Muscle of leg (tissue), 16 donors: ENCODE results near the gene CD99L2. TPM values are rescaled to one million over a fixed set of nuclear protein-coding genes. Genes with fewer than 3 reads are reported as not detected.

Experiments
- DNase-seq: peaks from one replicate; pipeline ENCODE4 v3.0.0; 2013
- H3K27ac ChIP-seq: one replicate; pipeline ENCODE4 v1.5.1; 2013; ENCODE audit warnings: mild to moderate bottlenecking, low read length, control low read depth
- H3K27me3 ChIP-seq: one replicate; pipeline ENCODE4 v1.6.1; 2013; ENCODE audit warnings: low read length; ENCODE audit not compliant: control insufficient read depth, insufficient read depth
- H3K36me3 ChIP-seq: one replicate; pipeline ENCODE4 v1.6.1; 2013; ENCODE audit warnings: low read length; ENCODE audit not compliant: control insufficient read depth, insufficient read depth
- H3K4me1 ChIP-seq: one replicate; pipeline ENCODE4 v1.6.1; 2013; ENCODE audit warnings: low read length; ENCODE audit not compliant: control insufficient read depth, insufficient read depth
- H3K4me3 ChIP-seq: one replicate; pipeline ENCODE4 v1.5.1; 2013; ENCODE audit warnings: low read length, control low read depth
- H3K9me3 ChIP-seq: replicated peaks from 2 replicates; pipeline ENCODE4 v1.6.1; 2013; ENCODE audit warnings: low read depth, low read length; ENCODE audit not compliant: control insufficient read depth
- WGBS: methylation state at CpG from one replicate; pipeline ENCODE4 v1.1.5; 2013; ENCODE audit warnings: missing lambda C conversion rate; ENCODE audit not compliant: insufficient coverage; 5-methylcytosine and 5-hydroxymethylcytosine counted together
- long read RNA-seq, 11 donors: transcript quantifications; one replicate each; lab custom pipeline, GENCODE V29; 2026
- polyA plus RNA-seq, 8 donors: library from polyadenylated mRNA; unstranded; fragments of 120-200 nt; gene quantifications; one replicate each; pipeline versions ENCODE4 v1.2.1 to v1.2.3, GENCODE V29; 2013; ENCODE audit warnings: inconsistent platforms in 1 of 8, low replicate concordance in 1 of 8; ENCODE audit not compliant: insufficient read length in 8 of 8, insufficient read depth in 1 of 8
- total RNA-seq: library from RNA; stranded (reverse); fragments of 120-200 nt; gene quantifications from one replicate; pipeline ENCODE4 v1.2.4, GENCODE V29; 2013

CD99L2 gene, protein sequence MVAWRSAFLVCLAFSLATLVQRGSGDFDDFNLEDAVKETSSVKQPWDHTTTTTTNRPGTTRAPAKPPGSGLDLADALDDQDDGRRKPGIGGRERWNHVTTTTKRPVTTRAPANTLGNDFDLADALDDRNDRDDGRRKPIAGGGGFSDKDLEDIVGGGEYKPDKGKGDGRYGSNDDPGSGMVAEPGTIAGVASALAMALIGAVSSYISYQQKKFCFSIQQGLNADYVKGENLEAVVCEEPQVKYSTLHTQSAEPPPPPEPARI
- 23.0 TPM for total RNA-seq
- polyA plus RNA-seq = 10 to 100 TPM; 35.3 to 48.3 (median 42.1) TPM
- long read RNA-seq, donor 1, partial matches to known transcripts = 0 of 1 reads
- long read RNA-seq, donor 1, other reads (novel, unspliced or antisense) = 0 of 1 reads
- long read RNA-seq, donor 2 = 0 reads
- long read RNA-seq, donor 3, partial matches to known transcripts = 0 of 9 reads
- long read RNA-seq, donor 3, other reads (novel, unspliced or antisense) = 6 of 9 reads
- long read RNA-seq, donor 4, partial matches to known transcripts = 0 of 4 reads
- long read RNA-seq, donor 4, other reads (novel, unspliced or antisense) = 0 of 4 reads
- long read RNA-seq, donor 5, transcript CD99L2-203 (11 exons, 3,604 nt) = major isoform, 9 of 13 reads
- long read RNA-seq, donor 5, partial matches to known transcripts = 0 of 13 reads
- long read RNA-seq, donor 5, other reads (novel, unspliced or antisense) = 0 of 13 reads
- long read RNA-seq, donor 6, transcript CD99L2-203 (11 exons, 3,604 nt) = major isoform, 5 of 14 reads
- long read RNA-seq, donor 6, partial matches to known transcripts = 0 of 14 reads
- long read RNA-seq, donor 6, other reads (novel, unspliced or antisense) = 5 of 14 reads
- long read RNA-seq, donor 7, partial matches to known transcripts = 0 of 4 reads
- long read RNA-seq, donor 7, other reads (novel, unspliced or antisense) = 0 of 4 reads
- long read RNA-seq, donor 8, transcript CD99L2-203 (11 exons, 3,604 nt) = major isoform, 5 of 5 reads
- long read RNA-seq, donor 8, partial matches to known transcripts = 0 of 5 reads
- long read RNA-seq, donor 8, other reads (novel, unspliced or antisense) = 0 of 5 reads
- long read RNA-seq, donor 9, transcript CD99L2-203 (11 exons, 3,604 nt) = major isoform, 5 of 8 reads
- long read RNA-seq, donor 9, partial matches to known transcripts = 0 of 8 reads
- long read RNA-seq, donor 9, other reads (novel, unspliced or antisense) = 0 of 8 reads
- long read RNA-seq, donor 10, transcript CD99L2-203 (11 exons, 3,604 nt) = major isoform, 5 of 6 reads
- long read RNA-seq, donor 10, partial matches to known transcripts = 0 of 6 reads
- long read RNA-seq, donor 10, other reads (novel, unspliced or antisense) = 0 of 6 reads
- long read RNA-seq, donor 11, partial matches to known transcripts = 0 of 4 reads
- long read RNA-seq, donor 11, other reads (novel, unspliced or antisense) = 0 of 4 reads

DNA sequence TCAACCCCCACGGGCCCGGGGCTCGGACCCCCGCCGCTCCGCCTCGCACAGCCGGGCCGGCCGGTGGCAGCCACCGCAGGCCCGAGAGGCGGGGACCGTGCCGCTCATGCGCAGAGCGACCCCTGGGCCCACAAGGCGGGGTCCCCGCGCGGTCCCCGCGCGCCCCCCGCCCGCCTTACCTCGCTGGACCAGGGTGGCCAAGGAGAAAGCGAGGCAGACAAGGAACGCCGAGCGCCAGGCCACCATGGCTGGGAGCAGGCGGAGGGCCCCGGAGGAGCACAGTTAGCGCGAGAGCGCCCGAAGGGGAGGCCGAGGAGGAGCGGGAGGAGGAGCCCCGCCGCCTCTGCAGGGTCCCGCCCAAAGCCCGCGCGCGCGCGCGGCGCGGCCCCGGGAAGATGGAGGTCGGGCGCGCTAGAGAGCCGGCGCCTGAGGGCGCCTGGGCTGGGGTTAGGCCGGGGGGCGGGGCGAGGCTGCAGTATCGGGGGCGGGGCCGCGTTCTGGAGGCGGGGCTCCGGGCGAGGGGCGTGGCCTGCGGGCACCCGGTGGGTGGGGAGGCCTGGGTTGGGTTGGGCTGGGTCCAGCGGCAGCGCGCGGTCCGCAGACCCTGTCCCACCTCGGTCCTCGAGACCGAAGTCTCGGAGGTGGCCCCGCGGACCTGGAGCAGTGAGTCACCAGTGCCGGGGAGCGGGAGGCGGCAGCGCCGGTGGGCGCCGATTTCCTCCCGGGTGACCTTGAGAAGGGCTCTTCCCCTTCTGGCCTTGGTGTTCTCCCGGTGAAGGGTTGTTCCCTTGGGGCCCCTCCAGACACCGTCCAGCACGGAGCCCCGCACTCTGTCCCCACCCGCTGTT is at the start of gene CD99L2:
Gene CD99L2 (minus strand): TSS at position 326 of the 848 bp plus-strand sequence. CDS start 80 bp downstream, at position 246.
- Histone ChIP-seq H3K9me3 (no peaks in the 10 kb centered on the region), H3K4me3 (peak within 1 kb of the TSS; percentile 63), H3K27ac (peak within 1 kb of the TSS; percentile 76), H3K4me1 (no peaks in the 10 kb centered on the region), H3K27me3 (no peaks in the 10 kb centered on the region), H3K36me3 (no peaks in the 10 kb centered on the region)
- 24% methylated on average over 83 of the region's 95 CpGs for WGBS
- peak; percentile 95 for DNase-seq

DNA sequence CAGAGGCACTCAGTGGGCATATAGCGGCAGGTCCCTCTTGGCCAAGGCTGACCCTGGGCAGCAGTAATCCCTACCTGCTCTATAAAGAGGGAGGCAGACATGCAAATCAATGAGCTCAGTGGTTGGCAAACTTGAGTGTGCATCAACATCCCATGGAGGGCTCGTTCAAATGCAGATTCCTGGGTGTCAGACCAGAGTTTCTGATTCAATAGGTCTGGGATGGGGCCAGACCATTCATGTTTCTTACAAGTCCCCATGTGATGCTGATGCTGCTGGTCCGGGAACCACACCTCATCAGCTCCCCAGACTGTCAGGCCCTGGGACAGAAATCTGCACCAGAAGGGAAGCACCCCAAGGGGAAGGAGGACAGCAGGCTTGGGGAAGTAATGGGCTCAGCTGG is 45.8 kb upstream of the CD99L2 start:
- Histone ChIP-seq H3K36me3 (no peaks in the 10 kb centered on the region), H3K4me3 (no peak overlapping the region), H3K27ac (no peak overlapping the region), H3K4me1 (no peaks in the 10 kb centered on the region), H3K9me3 (no peaks in the 10 kb centered on the region), H3K27me3 (peaks cover 5% of the 10 kb centered on the region)
- 63% methylated on average over 2 of the region's 3 CpGs for WGBS
- DNase-seq = no peak

DNA sequence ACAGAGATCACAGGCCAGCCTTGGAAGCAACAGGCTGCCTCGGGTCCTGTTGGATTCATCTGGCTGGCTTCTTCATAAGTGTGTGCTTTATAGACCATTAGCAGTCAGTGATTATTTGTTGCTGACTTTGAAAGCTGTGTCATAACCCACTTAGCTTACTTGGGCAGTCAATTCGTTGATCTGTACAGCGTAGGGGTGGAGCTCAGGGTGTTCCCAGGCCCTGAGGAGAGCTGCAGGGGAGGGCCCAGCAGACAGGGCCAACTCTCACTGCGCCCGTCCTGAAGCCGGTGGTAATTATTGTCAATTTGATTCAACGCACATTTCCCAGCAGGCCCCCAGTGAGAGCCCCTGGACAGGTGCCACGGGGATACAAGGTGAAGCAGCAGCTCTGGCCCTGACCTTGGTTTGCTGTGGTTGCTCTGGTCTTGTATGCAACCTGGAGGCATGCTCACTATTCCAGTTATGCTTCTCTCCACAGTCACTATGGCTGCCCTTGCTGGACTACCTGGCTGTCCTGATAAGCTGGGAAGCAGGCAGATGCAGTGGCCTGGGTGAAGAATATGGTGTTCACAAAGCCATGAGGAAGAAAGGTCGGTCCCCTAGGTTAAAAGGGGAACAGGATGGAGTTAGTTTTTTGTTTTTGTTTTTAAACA is 44.6 kb upstream of the CD99L2 start:
- H3K36me3 ChIP-seq = no peaks in the 10 kb centered on the region
- peaks cover 5% of the 10 kb centered on the region for H3K27me3 ChIP-seq
- H3K9me3 ChIP-seq = no peaks in the 10 kb centered on the region
- 65% methylated on average over 5 of the region's 9 CpGs for WGBS
- H3K27ac ChIP-seq = no peak overlapping the region
- H3K4me1 ChIP-seq = no peaks in the 10 kb centered on the region
- H3K4me3 ChIP-seq = no peak overlapping the region
- DNase-seq = no peak

DNA sequence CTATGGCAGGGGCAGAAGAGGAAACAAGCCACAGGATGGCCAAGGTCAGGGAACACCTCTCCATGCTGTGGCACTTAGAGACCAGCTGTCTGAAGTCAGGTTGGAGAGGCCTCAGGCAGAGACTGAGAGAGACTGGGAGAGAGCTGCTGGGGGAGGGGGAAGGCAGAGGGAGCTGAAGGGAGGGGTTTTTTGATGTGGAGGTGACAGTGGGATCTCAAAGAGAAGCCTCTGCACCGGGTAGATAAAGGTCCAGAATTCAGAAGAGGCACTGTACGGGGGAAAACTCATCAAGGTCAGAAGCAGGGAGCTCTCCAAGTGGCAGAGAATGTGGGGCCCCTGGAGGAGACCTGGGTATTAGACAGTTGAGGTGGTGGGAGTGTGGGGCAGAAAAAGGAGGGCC is 43.1 kb upstream of the CD99L2 start:
- 18% methylated on average over 2 of the region's 2 CpGs for WGBS
- peaks cover 1% of the 10 kb centered on the region for H3K27me3 ChIP-seq
- no peak overlapping the region for H3K4me3 ChIP-seq
- H3K27ac ChIP-seq = no peak overlapping the region
- H3K36me3 ChIP-seq = no peaks in the 10 kb centered on the region
- H3K9me3 ChIP-seq = peaks cover 3% of the 10 kb centered on the region
- peaks cover 2% of the 10 kb centered on the region for H3K4me1 ChIP-seq
- DNase-seq = no peak

DNA sequence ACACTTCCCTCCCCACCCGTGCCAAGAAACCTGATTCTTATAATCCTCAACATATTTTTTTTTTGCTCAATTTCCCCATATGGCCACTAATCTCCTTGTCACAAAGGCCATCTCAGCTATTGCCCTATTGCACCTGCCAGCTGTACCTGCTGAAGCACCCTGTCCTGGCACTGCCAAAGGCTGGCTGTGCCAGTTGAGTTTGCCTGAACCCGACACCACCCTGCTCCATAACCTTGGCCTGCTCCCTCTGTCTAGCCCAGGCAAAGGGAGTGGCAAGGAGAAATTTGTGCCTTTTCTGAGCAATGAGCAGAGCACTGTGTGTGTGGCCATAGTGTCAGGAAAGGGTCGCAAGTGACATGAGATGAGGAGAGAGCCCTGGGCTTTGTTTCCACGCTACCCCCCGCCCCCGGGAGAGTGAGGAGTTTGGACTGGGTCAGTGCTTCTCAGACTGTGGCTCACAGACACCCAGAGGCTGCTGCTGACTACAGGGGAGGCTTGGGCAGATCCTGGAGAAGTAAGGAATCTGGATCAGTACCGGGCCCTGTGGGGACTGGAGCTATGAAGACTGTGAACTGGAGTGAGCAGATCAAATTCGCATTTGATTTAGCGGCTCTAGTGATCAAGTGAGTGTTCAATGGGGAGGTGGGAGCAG is 42.5 kb upstream of the CD99L2 start:
- DNase-seq = no peak
- Histone ChIP-seq H3K4me3 (no peak overlapping the region), H3K27ac (no peak overlapping the region), H3K9me3 (peaks cover 3% of the 10 kb centered on the region), H3K27me3 (no peaks in the 10 kb centered on the region), H3K4me1 (peaks cover 3% of the 10 kb centered on the region), H3K36me3 (no peaks in the 10 kb centered on the region)
- WGBS = 65% methylated on average over 9 of the region's 9 CpGs

DNA sequence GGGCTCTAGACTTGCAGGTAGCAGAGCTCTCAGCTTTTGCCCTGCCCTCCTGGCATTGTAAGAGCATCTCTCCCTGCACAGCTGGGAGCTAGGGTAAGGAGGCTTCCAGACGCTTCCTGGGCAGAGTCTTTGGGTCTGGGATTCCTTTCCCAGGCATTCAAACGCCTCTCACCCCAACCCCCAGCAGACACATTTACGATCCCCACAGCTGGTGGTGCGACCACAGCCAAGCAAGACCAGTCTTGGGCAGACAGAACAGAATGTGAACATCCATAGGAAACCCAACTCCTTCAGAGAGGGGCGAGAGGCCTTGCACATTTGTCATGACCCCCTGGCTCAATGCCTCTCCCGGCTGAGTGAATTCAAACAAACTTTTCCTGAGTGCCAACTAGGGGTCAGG is 38.1 kb upstream of the CD99L2 start:
- peaks cover 3% of the 10 kb centered on the region for H3K9me3 ChIP-seq
- H3K4me3 ChIP-seq = no peak overlapping the region
- WGBS = 38% methylated on average over 3 of the region's 6 CpGs
- no peaks in the 10 kb centered on the region for H3K36me3 ChIP-seq
- peaks cover 2% of the 10 kb centered on the region for H3K27me3 ChIP-seq
- no peak overlapping the region for H3K27ac ChIP-seq
- DNase-seq = no peak
- H3K4me1 ChIP-seq = peaks cover 5% of the 10 kb centered on the region

DNA sequence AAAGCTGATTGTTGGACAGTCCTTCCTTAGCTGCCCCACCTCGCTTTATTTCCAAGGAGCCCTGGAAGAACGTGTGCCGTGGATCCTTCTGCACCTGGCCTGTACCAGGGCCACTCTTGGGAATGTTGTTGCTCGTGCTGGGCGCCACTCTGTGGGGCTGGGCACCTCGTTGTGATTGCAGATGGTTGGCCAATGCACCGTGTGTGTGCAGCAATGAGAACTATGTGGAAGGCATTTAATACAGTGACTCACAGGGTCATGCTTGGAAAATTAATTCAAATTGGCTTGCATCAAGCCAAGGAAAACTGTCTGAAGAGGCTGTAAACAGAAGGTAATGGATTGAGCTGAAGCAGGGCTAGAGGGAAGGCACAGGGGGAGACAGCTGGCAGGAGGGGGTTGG is 37.0 kb upstream of the CD99L2 start:
- DNase-seq = peak; percentile 22

DNA sequence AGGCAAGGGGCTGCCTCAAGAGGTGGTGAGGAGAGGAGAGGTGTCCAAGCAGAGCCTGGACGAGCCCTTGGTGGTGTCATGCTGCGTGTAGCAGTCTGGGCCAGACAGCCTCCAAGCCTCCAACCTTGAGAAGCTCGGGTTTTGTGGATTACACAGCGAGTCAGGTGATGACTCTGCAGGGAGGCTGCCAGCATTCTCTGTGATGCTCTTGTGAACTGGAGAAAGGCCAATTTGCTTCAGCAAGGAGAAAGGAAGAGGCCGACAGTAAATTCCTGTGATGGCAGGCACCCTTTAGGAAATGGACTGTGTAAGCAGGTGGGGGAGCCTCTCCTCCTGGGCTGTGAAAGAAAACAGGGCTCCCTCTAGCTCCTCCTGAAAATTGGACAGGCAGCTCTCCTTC is 36.0 kb upstream of the CD99L2 start:
- Histone ChIP-seq H3K36me3 (no peaks in the 10 kb centered on the region), H3K9me3 (peaks cover 3% of the 10 kb centered on the region), H3K27me3 (peaks cover 2% of the 10 kb centered on the region), H3K4me3 (no peak overlapping the region), H3K4me1 (peaks cover 5% of the 10 kb centered on the region), H3K27ac (no peak overlapping the region)
- WGBS = 21% methylated on average over 4 of the region's 5 CpGs
- DNase-seq = no peak

More for the DNA sequence above, 37.0 kb upstream of the CD99L2 start:
- Histone ChIP-seq H3K27me3 (peaks cover 2% of the 10 kb centered on the region), H3K27ac (no peak overlapping the region), H3K4me3 (no peak overlapping the region), H3K9me3 (peaks cover 3% of the 10 kb centered on the region), H3K36me3 (no peaks in the 10 kb centered on the region), H3K4me1 (peaks cover 5% of the 10 kb centered on the region)
- WGBS = 56% methylated on average over 7 of the region's 7 CpGs
